WTC11 (cell line): ENCODE results near the gene MRPL55.

Source experiments
- SP1 ChIP-seq: sonication (generic); formaldehyde crosslinking; conservative IDR thresholded peaks from 2 replicates; pipeline ENCODE4 v1.8.1; 2022; ENCODE audit warnings: missing genetic modification reagents
- TF ChIP-seq, protein P1 (sequence below): sonication (generic); formaldehyde crosslinking; IDR thresholded peaks from 2 replicates; pipeline ENCODE4 v1.8.1; 2022; ENCODE audit warnings: low read depth, mild to moderate bottlenecking, moderate library complexity, missing genetic modification reagents, borderline replicate concordance
- TF ChIP-seq, protein P2 (sequence below): sonication (generic); formaldehyde crosslinking; IDR thresholded peaks from 2 replicates; pipeline ENCODE4 v1.8.1; 2023; ENCODE audit warnings: mild to moderate bottlenecking, missing genetic modification reagents, moderate library complexity

DNA sequence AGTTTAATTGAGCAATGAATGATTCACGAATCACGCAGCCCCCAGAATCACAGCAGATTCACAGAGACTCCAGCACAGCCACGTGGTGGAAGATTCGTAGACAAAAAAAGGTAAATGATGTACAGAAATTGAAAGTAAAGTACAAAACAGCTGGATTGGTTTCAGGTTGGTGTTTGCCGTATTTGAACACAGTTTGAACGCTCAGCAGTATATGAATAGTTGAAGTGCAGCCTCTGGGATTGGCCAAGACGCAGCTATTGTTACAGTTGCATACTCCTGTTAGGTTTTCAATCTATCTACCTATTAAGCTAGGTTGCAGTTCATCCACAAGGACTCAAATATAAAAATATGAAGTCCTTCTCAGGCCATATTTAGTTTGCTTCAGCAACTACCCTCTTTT is 3.1 kb upstream of the MRPL55 start:
- TF ChIP-seq, protein P1, sequence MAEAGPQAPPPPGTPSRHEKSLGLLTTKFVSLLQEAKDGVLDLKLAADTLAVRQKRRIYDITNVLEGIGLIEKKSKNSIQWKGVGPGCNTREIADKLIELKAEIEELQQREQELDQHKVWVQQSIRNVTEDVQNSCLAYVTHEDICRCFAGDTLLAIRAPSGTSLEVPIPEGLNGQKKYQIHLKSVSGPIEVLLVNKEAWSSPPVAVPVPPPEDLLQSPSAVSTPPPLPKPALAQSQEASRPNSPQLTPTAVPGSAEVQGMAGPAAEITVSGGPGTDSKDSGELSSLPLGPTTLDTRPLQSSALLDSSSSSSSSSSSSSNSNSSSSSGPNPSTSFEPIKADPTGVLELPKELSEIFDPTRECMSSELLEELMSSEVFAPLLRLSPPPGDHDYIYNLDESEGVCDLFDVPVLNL (CRISPR knock-in tag): no peak
- TF ChIP-seq SP1 (CRISPR knock-in tag): no peak
- TF ChIP-seq, protein P2, sequence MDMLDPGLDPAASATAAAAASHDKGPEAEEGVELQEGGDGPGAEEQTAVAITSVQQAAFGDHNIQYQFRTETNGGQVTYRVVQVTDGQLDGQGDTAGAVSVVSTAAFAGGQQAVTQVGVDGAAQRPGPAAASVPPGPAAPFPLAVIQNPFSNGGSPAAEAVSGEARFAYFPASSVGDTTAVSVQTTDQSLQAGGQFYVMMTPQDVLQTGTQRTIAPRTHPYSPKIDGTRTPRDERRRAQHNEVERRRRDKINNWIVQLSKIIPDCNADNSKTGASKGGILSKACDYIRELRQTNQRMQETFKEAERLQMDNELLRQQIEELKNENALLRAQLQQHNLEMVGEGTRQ: no peak
